AML-193 (cell line): ENCODE results near the gene SLC4A5.

Experiments
- DNase-seq, 2 experiments: peaks; one replicate each; lab custom pipeline; 2025; lab: John Stamatoyannopoulos, UW

SLC4A5 gene

DNA sequence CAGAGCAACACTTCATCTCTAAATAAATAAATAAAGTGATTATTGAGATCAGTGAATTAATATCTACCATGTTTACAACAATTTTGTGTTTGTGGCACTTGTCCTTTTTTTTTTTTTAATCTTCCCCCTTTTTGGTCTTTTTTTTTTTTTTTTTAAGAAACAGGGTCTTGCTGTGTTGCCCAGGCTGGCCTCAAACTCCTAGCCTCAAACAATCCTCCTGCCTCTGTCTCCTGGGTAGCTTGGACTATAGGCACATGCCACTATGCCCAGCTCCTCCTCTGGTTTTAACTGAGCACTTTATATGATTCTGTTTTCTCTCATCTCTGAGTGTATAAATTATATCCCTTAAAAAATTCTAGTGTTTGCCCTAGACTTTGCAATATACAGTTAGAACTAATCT is 30.3 kb downstream of the SLC4A5 start:
- DNase-seq, result no peak

DNA sequence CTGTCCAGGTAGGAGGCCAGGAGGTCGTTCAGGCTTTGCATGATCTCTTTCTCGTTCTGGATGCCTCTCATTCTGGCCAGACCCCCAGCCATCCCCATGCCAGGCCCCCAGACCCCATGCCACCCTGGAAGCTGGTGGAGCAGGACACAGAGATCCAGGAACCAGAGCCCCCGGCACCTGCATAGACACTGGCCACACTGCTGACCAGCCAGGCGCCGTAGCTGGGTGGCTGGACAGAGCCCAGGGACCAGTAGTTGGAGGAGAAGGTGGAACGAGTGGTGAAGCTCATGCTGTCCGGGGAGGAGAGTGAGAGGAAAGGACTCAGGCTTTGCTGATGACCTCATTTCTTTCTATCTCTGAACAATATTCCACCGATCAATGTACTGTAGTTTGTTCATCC is 35.5 kb downstream of the SLC4A5 start:
- no peak for DNase-seq

DNA sequence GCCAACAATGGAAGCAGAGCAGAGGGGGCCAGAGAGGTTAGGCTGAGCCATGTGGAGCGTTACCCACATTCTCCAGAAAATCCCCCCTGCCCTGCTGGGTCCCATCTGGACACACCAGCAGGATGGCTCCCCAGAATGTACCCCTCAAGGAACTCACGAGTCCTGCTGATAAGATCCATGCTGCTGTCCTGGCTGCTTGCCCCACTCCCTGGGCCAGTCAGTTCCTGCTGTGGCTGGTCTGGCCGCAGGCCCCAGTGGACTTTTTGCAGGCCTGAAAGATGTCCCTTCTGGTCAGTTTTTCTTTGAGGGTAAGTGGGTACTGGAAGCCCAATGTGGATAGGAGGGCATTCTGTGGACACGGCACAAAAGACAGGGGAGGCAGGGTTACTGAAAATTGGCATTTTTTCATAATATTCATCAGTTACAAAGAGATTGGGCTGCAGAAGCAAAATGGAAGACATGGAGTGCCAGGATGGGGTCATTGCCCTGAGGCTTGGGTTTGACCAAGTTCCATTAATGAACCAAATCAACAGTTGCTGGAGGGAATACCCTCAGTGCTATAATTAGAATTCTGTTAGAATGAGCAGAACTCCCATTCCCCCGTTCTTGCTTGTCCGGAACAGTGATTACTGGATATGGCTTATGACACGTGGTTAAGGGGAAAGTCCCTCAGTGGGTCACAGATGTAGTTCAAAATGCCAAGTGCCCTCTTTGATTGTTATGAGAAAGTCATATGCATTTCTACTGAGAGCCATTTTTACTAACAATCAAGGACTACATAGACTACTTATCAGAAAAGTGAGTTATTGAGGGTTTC is 38.7 kb downstream of the SLC4A5 start:
- DNase-seq, result no peak

DNA sequence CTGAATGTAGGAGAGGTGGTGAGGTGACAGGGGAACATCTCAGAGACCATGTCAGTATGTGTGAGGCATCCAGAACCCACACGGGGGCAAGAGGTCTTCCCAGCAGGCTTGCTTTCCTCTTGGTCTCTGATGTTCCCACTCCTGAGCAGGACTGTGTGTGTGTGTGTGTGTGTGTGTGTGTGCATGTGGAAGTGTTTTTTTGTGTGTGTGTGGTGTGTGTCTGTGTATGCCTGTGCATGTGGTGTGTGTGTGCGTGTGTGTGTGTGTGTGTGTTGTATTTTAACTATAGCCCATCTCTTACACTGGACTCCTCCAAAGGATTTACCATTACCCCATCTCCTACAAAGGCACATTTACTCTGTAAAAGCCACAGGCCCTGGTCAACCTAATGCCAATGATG is 40.4 kb downstream of the SLC4A5 start:
- DNase-seq, result no peak

DNA sequence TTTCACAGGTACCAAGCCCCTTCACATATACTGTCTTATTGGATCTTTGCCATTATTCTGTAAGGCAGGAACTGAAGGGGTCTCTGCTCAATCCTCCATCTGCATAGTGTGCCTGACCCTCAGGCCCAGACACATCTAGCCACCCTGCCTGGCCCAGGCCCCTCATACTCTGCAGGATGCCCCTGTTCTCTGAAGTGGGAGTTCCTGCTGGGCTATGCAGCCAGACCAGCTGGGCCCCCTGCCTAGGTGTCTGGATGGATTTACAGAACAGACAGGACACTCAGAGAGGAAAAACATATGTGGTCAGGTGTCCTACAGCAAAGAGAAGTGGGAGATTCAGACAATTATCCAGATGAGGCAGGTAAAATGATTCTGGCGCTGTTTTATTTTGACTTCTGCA is 42.0 kb downstream of the SLC4A5 start:
- no peak for DNase-seq

DNA sequence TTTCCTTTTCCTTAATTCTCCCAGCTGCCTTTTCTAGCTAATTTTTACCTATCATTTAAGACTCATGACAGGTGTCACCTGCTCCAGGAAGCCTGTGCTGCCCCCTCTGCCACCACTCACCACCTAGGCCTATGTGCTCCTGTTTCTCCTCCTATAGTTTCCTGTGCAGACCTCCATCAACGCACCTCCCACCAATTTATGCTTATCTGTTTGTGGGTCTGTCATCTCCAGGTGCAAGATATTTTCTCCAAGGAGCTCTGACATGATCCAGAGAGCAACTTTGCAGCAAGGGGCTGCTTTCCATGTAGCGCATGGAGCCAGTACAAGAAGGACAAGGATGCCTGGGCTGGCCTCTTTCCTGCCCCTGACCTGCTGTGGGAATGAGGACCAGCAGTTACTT is 42.7 kb downstream of the SLC4A5 start:
- no peak for DNase-seq

DNA sequence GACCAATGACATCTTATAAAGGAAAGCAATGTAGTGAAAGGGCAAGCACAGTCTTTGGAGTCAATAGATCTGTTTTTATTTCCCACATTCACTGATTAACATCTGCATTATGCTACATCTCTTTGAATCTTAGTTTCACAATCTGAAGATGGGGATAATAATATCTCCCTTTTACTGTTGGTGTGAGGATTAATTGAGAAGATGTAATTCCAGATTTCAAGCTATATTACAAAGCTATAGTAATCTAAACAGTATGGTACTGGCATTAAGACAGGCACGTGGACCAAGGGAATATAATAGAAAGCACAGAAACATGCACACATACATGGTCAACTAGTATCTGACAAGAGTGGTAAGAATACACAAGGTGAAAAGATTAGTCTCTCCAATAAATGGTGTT is 45.3 kb downstream of the SLC4A5 start:
- DNase-seq, result no peak

DNA sequence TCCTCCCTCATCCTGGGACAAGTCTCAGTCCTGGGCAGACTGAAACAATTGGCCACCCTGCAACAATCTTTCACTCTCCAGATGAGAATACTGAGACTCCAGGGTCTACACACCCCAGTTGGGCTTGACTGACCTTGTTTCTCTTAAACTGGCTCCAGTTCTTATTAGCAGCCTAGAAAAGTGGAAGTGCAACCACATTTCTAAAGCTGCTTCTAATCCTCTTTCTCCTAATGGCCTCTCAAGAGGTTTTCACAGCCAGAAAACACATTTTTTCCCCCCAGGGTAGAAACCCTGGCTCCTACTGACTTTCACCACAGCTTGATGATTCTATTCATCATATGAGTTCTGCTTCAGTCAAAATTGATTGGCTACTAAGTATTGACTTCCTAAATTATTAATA is 45.8 kb downstream of the SLC4A5 start:
- no peak for DNase-seq

DNA sequence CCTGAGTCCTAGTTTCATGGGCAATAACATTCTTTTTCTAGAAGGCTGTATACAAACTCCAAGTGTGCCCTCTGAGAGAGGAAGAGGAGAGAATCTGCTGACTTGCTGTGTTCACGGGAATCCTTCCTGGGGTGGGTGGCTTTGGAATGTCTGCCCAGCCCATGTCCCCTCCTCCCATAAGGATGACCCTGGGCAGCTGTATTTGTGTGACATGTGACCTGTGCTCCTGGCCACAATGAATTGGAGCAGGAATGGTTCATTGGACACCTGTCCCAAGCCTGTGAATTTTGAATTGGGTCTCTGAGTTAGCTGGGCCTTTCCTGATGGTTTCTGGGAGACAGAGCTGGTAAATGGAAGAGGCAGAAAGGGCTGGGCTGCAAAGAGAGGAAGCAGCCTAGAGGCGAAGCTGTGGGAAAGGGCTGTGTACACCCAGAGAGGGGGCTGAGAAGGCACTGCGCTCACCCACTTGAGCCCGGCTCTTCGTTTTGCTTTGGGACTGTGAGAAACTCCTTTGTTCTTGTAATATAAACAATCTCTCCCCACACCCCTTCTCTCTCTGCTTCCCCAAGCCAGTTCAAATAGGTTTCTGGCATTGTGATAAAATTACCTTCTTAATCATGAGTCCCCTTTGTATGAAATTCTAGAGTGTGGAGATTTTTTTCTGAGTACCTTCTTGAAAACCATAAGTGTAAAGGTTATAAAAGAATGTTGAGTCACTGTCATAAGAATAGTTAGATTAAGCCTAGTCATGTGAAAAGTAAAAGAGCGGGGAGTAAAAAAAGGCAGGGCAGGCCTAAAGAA is 49.8 kb downstream of the SLC4A5 start:
- DNase-seq, result no peak

DNA sequence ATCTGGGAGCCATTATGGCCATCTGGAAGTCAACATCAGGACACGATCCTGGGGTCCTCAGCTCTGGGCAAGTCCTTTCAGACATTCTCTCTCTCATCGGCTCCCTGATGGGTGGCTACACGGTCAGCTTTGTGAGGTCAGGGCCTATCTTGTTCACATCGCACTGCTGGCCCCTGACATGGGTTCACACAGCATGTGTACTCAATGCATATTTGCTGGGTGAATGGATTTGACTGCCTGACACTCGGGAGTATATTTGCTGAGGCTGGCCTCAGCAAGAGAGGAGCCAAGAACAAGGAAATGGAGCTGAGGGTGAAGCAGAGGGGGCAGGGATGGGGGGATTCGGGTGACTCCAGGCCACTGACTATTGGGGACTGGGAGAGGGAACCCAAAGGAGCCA is 50.5 kb downstream of the SLC4A5 start:
- no peak for DNase-seq

DNA sequence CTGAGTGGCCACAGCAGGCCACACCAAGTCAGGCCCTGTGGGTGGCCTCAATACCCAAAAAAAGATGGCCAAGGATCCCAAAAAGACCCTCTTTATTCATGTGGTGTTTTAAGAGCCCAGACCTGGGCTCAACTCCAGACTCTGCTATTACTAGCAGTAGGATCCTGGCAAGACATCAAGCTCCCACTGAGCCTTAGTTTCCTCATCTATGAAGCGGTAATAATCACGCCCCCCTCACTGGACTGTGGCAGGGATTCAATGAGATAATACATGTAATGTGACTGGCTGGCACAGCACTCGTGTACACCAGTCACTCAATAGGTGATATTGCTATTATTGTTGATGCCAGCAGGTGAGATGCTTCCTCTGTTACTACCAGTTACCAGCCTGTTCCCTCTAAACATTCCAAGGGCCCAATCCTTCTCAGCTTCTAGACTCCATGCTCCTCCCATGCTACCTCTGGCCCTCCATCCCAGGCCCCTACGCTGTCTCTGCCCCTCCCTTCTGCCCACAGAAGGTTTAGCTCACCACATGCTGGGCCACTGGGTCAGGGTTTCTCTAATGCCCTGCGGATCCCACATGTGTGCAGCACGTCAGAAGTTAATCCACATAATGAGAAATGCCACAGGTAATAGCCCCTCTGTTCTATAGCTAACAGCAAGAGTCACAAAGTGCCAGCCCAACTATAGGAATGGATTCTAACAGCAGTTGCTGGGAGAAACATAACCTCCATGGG is 51.2 kb downstream of the SLC4A5 start:
- no peak for DNase-seq

DNA sequence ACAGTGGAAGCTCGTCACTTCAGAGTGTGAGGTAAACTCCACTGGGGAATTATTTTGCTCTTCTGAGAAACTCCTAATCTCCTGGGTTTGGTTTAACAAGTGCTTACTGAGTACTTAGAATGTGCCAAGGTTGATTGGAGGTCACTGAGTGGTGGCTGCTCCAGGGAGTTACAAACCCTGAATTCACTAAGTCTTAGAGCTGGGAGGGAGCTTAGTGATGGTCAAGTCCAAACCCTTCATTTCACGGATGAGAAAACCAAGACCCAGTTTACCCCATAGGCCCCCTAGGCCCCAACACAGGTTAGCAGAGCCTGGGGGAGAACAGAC is 52.0 kb downstream of the SLC4A5 start:
- DNase-seq, result no peak

DNA sequence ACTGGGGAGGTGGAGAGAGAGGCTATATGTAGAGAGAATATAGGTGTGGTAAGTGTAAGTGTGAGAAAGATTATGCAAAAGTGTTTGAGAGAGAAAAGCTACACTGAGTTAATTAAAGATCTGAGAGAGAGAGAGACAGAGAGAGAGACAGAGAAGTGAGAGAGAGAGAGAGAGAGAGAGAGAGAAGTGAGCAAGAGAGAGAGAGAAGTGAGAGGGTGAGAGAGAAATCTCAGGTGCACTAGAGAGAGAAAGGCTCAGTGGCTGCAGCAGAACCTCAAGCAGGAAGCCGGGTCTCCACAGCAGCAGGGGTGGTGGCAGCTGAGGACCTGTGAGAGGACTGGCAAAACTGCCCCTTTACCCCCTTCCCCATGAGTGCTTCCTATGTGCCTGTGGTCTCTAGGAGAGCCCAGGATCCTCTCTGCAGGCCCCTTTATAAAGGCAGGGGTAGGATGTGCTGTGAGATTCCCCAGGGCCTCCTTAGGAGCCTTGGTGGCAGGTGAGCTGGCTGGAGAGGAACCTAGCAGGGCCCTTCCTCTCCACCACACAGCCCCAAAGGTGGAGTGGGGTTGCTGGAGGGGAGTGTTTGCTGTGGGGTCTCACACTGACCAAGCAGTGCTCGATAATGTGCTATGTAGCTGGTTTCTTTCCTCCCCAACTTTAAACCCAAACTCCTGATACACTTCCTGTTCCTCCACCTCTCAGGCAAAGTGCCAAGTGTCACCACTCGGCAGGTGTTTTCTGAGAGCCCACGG is 52.6 kb downstream of the SLC4A5 start:
- no peak for DNase-seq

DNA sequence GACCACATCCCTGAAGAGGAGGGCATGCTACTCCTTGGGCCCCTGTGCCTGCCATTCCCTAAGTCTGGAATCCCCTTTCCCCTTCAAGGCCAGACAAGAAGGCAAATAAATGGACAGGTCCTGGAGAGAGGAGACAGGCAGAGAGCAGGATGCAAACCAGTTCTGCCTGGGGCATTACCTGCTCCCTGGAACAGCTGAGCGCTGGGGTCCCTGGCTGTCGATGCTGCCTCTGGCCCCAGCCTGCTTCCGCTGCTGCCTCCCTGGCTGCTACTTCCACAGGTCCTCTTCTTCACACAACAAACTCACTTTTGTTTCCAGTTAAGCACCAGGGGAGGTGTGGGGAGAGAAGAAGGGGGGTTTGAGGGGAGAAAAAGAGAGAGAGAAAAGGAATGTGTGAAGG is 53.1 kb downstream of the SLC4A5 start:
- no peak for DNase-seq

DNA sequence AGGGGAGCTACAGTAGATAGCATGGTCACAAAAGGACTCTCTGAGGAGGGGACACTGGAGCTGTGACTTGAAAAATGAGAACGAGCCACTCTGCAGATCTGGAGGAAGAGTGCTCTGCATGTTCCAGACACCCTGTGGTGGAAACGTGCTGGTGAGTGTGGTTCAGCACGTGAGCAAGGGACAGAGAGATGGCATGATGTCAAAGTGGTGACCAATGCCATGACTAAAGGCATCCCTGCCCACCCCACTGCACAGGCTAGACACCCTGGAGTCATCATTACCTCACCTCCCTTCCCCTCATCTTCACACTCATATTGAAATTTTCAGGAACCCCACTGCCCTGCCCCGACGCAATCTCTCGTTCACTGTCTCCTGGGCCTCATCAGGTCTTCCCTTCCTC is 56.5 kb downstream of the SLC4A5 start:
- no peak for DNase-seq

DNA sequence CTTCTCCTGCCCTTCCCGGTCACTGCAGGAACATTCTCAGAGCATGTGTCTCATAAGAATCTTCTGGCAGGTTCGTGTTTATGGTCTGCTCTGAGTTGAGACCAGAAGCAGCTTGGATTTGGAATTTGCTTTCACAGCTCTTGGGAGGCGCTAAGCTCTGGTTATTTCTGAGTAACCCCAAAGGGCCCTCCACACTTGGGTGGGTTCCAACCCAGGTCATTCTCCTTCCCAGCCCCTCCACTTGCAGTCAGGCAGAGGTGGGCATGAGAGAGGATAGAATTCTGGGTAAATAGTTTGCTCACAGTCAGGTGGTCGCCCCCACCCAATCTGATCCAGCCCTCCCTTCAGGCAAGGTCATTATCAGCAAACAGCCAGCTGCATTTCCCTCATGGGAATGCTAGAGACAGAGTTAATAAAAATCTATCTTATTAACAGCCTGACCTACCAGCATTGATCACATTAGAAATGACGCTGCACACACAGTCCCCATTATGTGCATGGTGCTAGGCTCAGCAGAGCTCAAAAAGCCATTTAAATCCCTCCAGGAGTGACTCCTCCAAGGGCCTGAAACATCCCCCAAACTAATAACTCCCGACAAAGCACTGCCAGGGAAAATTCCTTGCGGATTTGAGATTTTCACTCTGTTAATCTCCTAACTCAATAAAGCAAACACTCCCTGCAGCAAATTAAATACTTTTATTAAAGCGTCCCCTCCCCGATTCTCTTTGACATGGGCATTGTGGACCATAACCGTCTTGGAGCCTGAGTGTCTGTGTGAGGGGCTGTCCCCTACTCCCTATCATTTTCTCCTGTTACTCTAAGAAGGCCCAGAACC is 61.9 kb downstream of the SLC4A5 start:
- DNase-seq, result no peak

DNA sequence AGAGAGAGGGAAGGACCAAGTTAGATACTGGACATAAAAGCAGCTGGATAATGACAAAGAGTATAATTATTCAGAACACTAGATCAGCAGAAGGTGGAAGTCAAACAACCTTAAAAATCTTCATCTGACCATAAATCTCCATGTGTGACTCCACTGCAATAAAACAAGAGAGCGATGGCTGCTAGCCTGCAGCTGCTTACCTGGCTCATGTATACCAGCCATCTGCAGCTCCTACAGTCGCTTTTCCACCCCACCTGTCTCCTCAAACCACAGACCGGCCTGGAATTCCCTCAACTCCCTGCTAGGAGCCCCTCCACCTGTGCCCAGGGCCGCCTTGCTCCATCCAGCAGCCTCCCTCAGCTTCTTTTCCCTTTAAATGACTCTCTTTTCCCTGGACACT is 64.5 kb downstream of the SLC4A5 start:
- DNase-seq, result no peak

DNA sequence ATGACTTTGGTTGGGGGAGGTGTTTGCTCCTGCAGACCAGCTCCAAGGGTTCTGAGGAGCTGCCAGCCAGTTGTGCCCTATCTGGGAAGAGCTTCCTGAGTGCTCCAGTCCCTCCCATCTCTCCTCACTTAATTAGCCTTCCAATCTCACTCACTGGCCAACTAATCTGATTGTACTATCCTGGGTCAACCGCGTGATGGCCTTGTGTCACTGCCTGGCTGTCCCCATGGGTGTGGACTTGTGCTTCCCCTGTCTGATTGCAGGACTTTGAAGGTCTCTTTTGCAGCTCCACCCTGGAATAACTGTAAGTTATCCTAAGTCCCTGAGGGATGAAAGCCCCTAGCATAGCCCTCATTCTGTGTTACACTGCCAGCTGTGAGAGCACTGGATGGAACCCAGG is 65.0 kb downstream of the SLC4A5 start:
- DNase-seq, result no peak

DNA sequence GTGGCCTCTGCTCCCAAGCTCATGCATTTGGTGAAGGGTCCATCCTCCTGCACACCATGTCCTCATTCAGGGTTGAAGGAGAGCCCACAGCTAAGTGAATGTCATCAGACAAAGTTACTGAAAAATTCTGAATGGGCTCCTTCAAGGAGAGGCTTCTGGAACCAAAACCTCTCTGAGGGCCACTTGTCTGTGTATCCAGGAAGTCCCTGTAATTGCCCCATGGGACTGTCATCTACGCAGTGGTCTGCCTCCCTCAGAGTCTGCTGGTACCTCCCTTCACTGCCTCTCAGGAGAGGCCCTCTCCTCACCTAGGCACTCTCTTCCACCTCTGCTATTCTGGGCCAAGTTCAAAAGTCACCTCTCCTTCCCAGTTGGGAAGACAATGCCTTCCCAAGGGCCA is 68.0 kb downstream of the SLC4A5 start:
- DNase-seq, result no peak

DNA sequence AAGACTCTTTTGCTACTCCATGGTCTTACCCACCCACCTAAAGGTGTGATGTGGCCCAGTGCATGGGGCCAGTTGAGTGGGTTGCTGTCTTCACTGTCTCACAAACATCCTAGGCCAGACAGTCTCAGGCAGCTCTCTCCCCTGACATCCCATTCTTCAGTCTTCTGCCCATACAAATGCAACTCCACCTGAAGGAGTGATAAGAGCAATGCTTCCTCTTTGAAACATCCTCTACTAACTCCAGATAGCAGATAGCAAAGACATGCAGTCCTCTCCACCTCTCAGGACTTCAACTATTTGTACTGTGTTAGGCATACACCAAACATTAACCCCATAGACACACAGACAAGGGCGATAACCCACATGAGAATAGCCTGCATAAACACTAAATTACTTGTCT is 73.5 kb downstream of the SLC4A5 start:
- DNase-seq, result no peak

DNA sequence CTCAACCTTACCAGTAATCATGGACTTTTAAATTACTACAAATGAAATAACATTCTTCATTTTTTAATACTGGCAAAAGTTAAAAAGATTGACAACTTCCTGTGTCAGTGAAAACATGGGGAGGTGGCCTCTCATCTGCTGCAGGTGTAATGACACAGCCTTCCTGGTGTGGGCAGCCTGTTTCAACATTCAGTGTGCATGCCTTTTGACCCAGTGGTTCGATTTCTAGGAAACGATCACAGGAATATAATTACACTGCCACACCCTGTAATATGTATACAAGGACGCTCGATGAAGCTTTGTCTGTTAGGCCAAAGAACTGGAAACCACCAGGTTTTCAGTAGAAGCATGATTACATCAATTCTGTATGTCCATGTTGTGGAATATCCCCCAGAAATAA is 76.1 kb downstream of the SLC4A5 start:
- DNase-seq, result no peak
